ENCODE results near the gene XRN2. TPM values are rescaled to one million over a fixed set of nuclear protein-coding genes. Genes with fewer than 3 reads are reported as not detected.

XRN2 gene
- total RNA-seq, 1 experiment from 2014 or later = 122 TPM

DNA sequence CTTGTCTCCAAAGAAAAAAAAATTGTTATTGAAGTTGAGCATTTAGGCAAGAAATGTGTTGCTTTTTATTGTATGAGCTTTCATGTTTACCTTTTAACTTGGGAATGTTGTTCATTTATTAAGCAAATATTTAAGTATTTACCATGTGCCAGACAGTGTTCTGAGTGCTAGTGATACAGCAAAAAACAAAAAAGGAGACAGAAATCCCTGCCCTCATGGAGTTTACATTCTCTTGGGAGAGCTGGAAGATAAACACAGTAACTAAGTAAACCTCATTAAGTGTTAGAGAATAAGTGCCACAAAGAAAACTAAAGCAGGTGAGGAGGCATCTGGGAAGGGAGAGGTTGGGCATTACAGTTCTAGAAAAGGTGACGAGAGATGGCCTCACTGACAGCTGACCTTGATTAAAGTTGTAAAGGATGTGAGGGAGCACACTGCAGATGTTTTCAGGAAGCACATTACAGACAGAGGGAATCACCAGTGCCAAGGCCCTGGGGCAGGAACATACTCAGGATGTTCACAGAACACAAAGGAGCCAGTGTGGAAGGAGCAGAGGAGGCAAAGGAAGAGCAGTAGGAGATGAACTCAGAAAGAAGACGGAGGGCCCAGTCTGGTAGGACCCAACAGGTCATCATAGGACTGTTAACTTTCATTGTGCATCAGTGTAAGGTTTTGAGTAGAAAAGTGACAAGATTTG lies 33.5 kb downstream of the XRN2 start:
- POLR2A ChIA-PET (ENCODE audit: low non-redundant PET) = no interaction called here
- no peak for TF ChIP-seq EZH2 (IDR thresholded peaks at IDR 0.05; ENCODE audit: borderline replicate concordance, low read depth, low read length, poor library complexity, severe bottlenecking)
- TF ChIP-seq, protein P1, sequence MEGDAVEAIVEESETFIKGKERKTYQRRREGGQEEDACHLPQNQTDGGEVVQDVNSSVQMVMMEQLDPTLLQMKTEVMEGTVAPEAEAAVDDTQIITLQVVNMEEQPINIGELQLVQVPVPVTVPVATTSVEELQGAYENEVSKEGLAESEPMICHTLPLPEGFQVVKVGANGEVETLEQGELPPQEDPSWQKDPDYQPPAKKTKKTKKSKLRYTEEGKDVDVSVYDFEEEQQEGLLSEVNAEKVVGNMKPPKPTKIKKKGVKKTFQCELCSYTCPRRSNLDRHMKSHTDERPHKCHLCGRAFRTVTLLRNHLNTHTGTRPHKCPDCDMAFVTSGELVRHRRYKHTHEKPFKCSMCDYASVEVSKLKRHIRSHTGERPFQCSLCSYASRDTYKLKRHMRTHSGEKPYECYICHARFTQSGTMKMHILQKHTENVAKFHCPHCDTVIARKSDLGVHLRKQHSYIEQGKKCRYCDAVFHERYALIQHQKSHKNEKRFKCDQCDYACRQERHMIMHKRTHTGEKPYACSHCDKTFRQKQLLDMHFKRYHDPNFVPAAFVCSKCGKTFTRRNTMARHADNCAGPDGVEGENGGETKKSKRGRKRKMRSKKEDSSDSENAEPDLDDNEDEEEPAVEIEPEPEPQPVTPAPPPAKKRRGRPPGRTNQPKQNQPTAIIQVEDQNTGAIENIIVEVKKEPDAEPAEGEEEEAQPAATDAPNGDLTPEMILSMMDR (conservative IDR thresholded peaks at IDR 0.05; ENCODE audit: low read depth, low read length) = no peak
- Histone ChIP-seq H3K27me3 (replicated peaks; ENCODE audit: insufficient read depth, low read depth, low read length, poor library complexity) (no peaks in the 10 kb centered on the region), H3K27ac (ENCODE audit: low read depth, low read length, poor library complexity, severe bottlenecking) (no peak overlapping the region), H3K36me3 (ENCODE audit: insufficient read depth, low read length, poor library complexity, severe bottlenecking) (peaks cover 83% of the 10 kb centered on the region), H3K4me3 (ENCODE audit: low read depth, low read length, poor library complexity, severe bottlenecking) (no peak overlapping the region), H3K4me1 (ENCODE audit: insufficient read depth, low read length, poor library complexity, severe bottlenecking) (no peaks in the 10 kb centered on the region), H3K9me3 (ENCODE audit: low read depth, low read length, poor library complexity, severe bottlenecking) (no peaks in the 10 kb centered on the region)
- CTCF ChIA-PET = no interaction called here
- intact Hi-C loops (cut with micrococcal nuclease; ENCODE audit: unreplicated experiment) = no loop called here
- no TSS peak for BruUV-seq (replicated peaks)
- no peak for DNase-seq (ENCODE audit: low spot score)

GRCh38 chr20:21338291-21338690 lies 35.2 kb downstream of the XRN2 start:
- BruUV-seq (replicated peaks) = no TSS peak
- Histone ChIP-seq H3K9me3 (ENCODE audit: low read depth, low read length, poor library complexity, severe bottlenecking) (no peaks in the 10 kb centered on the region), H3K27me3 (replicated peaks; ENCODE audit: insufficient read depth, low read depth, low read length, poor library complexity) (no peaks in the 10 kb centered on the region), H3K27ac (ENCODE audit: low read depth, low read length, poor library complexity, severe bottlenecking) (no peak overlapping the region), H3K4me1 (ENCODE audit: insufficient read depth, low read length, poor library complexity, severe bottlenecking) (no peaks in the 10 kb centered on the region), H3K4me3 (ENCODE audit: low read depth, low read length, poor library complexity, severe bottlenecking) (no peak overlapping the region), H3K36me3 (ENCODE audit: insufficient read depth, low read length, poor library complexity, severe bottlenecking) (peaks cover 79% of the 10 kb centered on the region)
- DNase-seq (ENCODE audit: low spot score) = no peak
- no peak for TF ChIP-seq EZH2 (IDR thresholded peaks at IDR 0.05; ENCODE audit: borderline replicate concordance, low read depth, low read length, poor library complexity, severe bottlenecking)
- TF ChIP-seq, protein P1 (conservative IDR thresholded peaks at IDR 0.05; ENCODE audit: low read depth, low read length) = no peak
- intact Hi-C loops (cut with micrococcal nuclease; ENCODE audit: unreplicated experiment) = no loop called here
- POLR2A ChIA-PET (ENCODE audit: low non-redundant PET) = no interaction called here
- CTCF ChIA-PET = no interaction called here

GRCh38 chr20:21339499-21339898 lies 36.4 kb downstream of the XRN2 start:
- Histone ChIP-seq H3K36me3 (ENCODE audit: insufficient read depth, low read length, poor library complexity, severe bottlenecking) (peaks cover 72% of the 10 kb centered on the region), H3K4me1 (ENCODE audit: insufficient read depth, low read length, poor library complexity, severe bottlenecking) (peaks cover under 1% of the 10 kb centered on the region), H3K27ac (ENCODE audit: low read depth, low read length, poor library complexity, severe bottlenecking) (no peak overlapping the region), H3K27me3 (replicated peaks; ENCODE audit: insufficient read depth, low read depth, low read length, poor library complexity) (no peaks in the 10 kb centered on the region), H3K4me3 (ENCODE audit: low read depth, low read length, poor library complexity, severe bottlenecking) (no peak overlapping the region), H3K9me3 (ENCODE audit: low read depth, low read length, poor library complexity, severe bottlenecking) (no peaks in the 10 kb centered on the region)
- intact Hi-C loops (cut with micrococcal nuclease; ENCODE audit: unreplicated experiment) = no loop called here
- ChIA-PET CTCF (no interaction called here), POLR2A (ENCODE audit: low non-redundant PET) (no interaction called here)
- BruUV-seq (replicated peaks) = no TSS peak
- no peak for TF ChIP-seq EZH2 (IDR thresholded peaks at IDR 0.05; ENCODE audit: borderline replicate concordance, low read depth, low read length, poor library complexity, severe bottlenecking)
- TF ChIP-seq, protein P1 (conservative IDR thresholded peaks at IDR 0.05; ENCODE audit: low read depth, low read length) = no peak
- DNase-seq (ENCODE audit: low spot score) = no peak

Measured in A673 (cell line).